H9 (cell line): ENCODE data around the gene NFKB2. TPM values are rescaled to one million over a fixed set of nuclear protein-coding genes. Genes with fewer than 3 reads are reported as not detected.

ENCODE experiments used
- DNase-seq: peaks from one replicate; pipeline ENCODE4 v3.0.0-alpha.2; 2017
- H2AFZ ChIP-seq: one replicate; pipeline ENCODE4 v1.6.1; 2013; ENCODE audit warnings: mild to moderate bottlenecking, low read length, control low read depth, moderate library complexity
- H2AK5ac ChIP-seq: 2 replicates; pipeline ENCODE4 v1.6.1; 2013; ENCODE audit warnings: low read length, control low read depth, mixed read lengths; ENCODE audit not compliant: insufficient read length
- H2BK120ac ChIP-seq: one replicate; pipeline ENCODE4 v1.6.1; 2013; ENCODE audit warnings: low read depth, mild to moderate bottlenecking, low read length, control low read depth, inconsistent platforms; ENCODE audit not compliant: poor library complexity, severe bottlenecking
- H2BK12ac ChIP-seq: 2 replicates; pipeline ENCODE4 v1.6.1; 2013; ENCODE audit warnings: low read length, control low read depth, mixed read lengths, low read depth; ENCODE audit not compliant: insufficient read length
- H2BK15ac ChIP-seq: 2 replicates; pipeline ENCODE4 v1.6.1; 2013; ENCODE audit warnings: low read depth, low read length, control low read depth
- H2BK20ac ChIP-seq: one replicate; pipeline ENCODE4 v1.6.1; 2013; ENCODE audit warnings: low read depth, mild to moderate bottlenecking, low read length, control low read depth, inconsistent platforms; ENCODE audit not compliant: poor library complexity, severe bottlenecking
- H2BK5ac ChIP-seq: 2 replicates; pipeline ENCODE4 v1.6.1; 2013; ENCODE audit warnings: low read length, control low read depth, mixed read lengths; ENCODE audit not compliant: insufficient read length
- H3K14ac ChIP-seq: 2 replicates; pipeline ENCODE4 v1.6.1; 2013; ENCODE audit warnings: low read length, control low read depth; ENCODE audit not compliant: insufficient read depth
- H3K18ac ChIP-seq: 2 replicates; pipeline ENCODE4 v1.6.1; 2013; ENCODE audit warnings: low read depth, mild to moderate bottlenecking, mixed read lengths, low read length, control low read depth; ENCODE audit not compliant: insufficient read length
- H3K23ac ChIP-seq: 2 replicates; pipeline ENCODE4 v1.6.1; 2013; ENCODE audit warnings: low read length, control low read depth, mixed read lengths, low read depth; ENCODE audit not compliant: insufficient read length
- H3K23me2 ChIP-seq: 2 replicates; pipeline ENCODE4 v1.6.1; 2013; ENCODE audit warnings: low read depth, mild to moderate bottlenecking, mixed read lengths, low read length, control low read depth; ENCODE audit not compliant: insufficient read length, poor library complexity, severe bottlenecking
- H3K27ac ChIP-seq: 2 replicates; pipeline ENCODE4 v1.5.1; 2013; ENCODE audit warnings: low read length, control low read depth, mixed read lengths, low read depth; ENCODE audit not compliant: insufficient read length
- H3K27me3 ChIP-seq: 2 replicates; pipeline ENCODE4 v1.6.1; 2013; ENCODE audit warnings: low read length, control low read depth, inconsistent platforms; ENCODE audit not compliant: insufficient read depth
- H3K4ac ChIP-seq: 2 replicates; pipeline ENCODE4 v1.6.1; 2013; ENCODE audit warnings: low read depth, mild to moderate bottlenecking, control low read depth, inconsistent platforms, low read length, moderate library complexity
- H3K4me1 ChIP-seq: 2 replicates; pipeline ENCODE4 v1.6.1; 2013; ENCODE audit warnings: low read length, control low read depth, inconsistent platforms; ENCODE audit not compliant: insufficient read depth
- H3K4me2 ChIP-seq: 2 replicates; pipeline ENCODE4 v1.6.1; 2013; ENCODE audit warnings: low read length, control low read depth, mixed read lengths; ENCODE audit not compliant: insufficient read length, insufficient read depth
- H3K56ac ChIP-seq: 2 replicates; pipeline ENCODE4 v1.6.1; 2013; ENCODE audit warnings: low read depth, mild to moderate bottlenecking, mixed read lengths, low read length, control low read depth; ENCODE audit not compliant: insufficient read length
- H3K79me1 ChIP-seq: 2 replicates; pipeline ENCODE4 v1.6.1; 2013; ENCODE audit warnings: low read depth, mild to moderate bottlenecking, moderate library complexity, low read length, control low read depth, inconsistent platforms; ENCODE audit not compliant: insufficient read depth, poor library complexity, severe bottlenecking
- H3K79me2 ChIP-seq: 2 replicates; pipeline ENCODE4 v1.6.1; 2013; ENCODE audit warnings: low read length, control low read depth, inconsistent platforms; ENCODE audit not compliant: insufficient read depth
- H3K9ac ChIP-seq: 2 replicates; pipeline ENCODE4 v1.6.1; 2013; ENCODE audit warnings: low read length, control low read depth, mixed read lengths; ENCODE audit not compliant: insufficient read length; ENCODE audit errors: extremely low read depth
- H3K9me3 ChIP-seq: one replicate; pipeline ENCODE4 v1.6.1; 2013; ENCODE audit warnings: low read depth, low read length, inconsistent platforms; ENCODE audit not compliant: control insufficient read depth
- H3T11ph ChIP-seq: one replicate; pipeline ENCODE4 v1.6.1; 2013; ENCODE audit warnings: mild to moderate bottlenecking, low read length, control low read depth, inconsistent platforms
- H4K20me1 ChIP-seq: one replicate; pipeline ENCODE4 v1.6.1; 2013; ENCODE audit not compliant: control insufficient read depth, insufficient read length, insufficient read depth
- H4K5ac ChIP-seq: 2 replicates; pipeline ENCODE4 v1.6.1; 2013; ENCODE audit warnings: low read depth, mild to moderate bottlenecking, mixed read lengths, low read length, control low read depth; ENCODE audit not compliant: insufficient read length
- H4K8ac ChIP-seq: replicated peaks from 2 replicates; pipeline ENCODE4 v1.6.1; 2013; ENCODE audit warnings: low read length, control low read depth, mixed read lengths, low read depth; ENCODE audit not compliant: insufficient read length
- H4K91ac ChIP-seq: 2 replicates; pipeline ENCODE4 v1.6.1; 2013; ENCODE audit warnings: low read depth, mild to moderate bottlenecking, moderate library complexity, mixed read lengths, low read length, control low read depth; ENCODE audit not compliant: insufficient read length
- H3K27ac Mint-ChIP-seq, 3 experiments: 2 replicates in 2 of 3; 3 replicates in 1 of 3; pipeline ENCODE4 v1.8.0; 2020 to 2021; ENCODE audit warnings: mixed read lengths in 3 of 3, mild to moderate bottlenecking in 1 of 3, moderate library complexity in 1 of 3
- H3K27me3 Mint-ChIP-seq: 2 replicates; pipeline ENCODE4 v1.8.0; 2021; ENCODE audit warnings: low read depth, mild to moderate bottlenecking, moderate library complexity, mixed read lengths
- H3K36me3 Mint-ChIP-seq, 3 experiments: 2 replicates in 2 of 3; 3 replicates in 1 of 3; pipeline ENCODE4 v1.8.0; 2020 to 2021; ENCODE audit warnings: low read depth in 3 of 3, mixed read lengths in 3 of 3; ENCODE audit not compliant: insufficient read depth in 1 of 3
- H3K4me1 Mint-ChIP-seq, 2 experiments: 2 replicates each; pipeline ENCODE4 v1.8.0; 2020; ENCODE audit warnings: mixed read lengths in 2 of 2
- H3K4me3 Mint-ChIP-seq, 2 experiments: 2 replicates in 1 of 2; 3 replicates in 1 of 2; pipeline ENCODE4 v1.8.0; 2020 to 2021; ENCODE audit warnings: mild to moderate bottlenecking in 2 of 2, mixed read lengths in 2 of 2, moderate library complexity in 1 of 2
- H3K9me3 Mint-ChIP-seq, 2 experiments: 2 replicates in 1 of 2; 3 replicates in 1 of 2; pipeline ENCODE4 v1.8.0; 2020; ENCODE audit warnings: mild to moderate bottlenecking in 2 of 2, mixed read lengths in 2 of 2, moderate library complexity in 1 of 2
- WGBS: extraction: QIAGEN DNeasy Blood & Tissue Kit; methylation state at CpG from one replicate; pipeline ENCODE4 v1.1.7; 2013; ENCODE audit warnings: missing lambda C conversion rate, low lambda C conversion rate, mixed read lengths; ENCODE audit not compliant: insufficient read length; ENCODE audit errors: extremely low coverage; 5-methylcytosine and 5-hydroxymethylcytosine counted together
- long read RNA-seq: library from polyadenylated mRNA; unstranded; transcript quantifications from one replicate; pipeline ENCODE4 v2.0.0, GENCODE V29; 2020
- total RNA-seq: library from RNA; stranded (reverse); gene quantifications from 2 replicates; pipeline ENCODE4 v1.2.1, GENCODE V29; 2021
- TF ChIP-seq, protein P1 (sequence below): fragments of 200-600 bp; sonication (generic); conservative IDR thresholded peaks from 3 replicates; pipeline ENCODE4 v1.8.0; 2021; ENCODE audit warnings: antibody characterized with exemption, mild to moderate bottlenecking

Gene NFKB2
- total RNA-seq = 21.0 and 23.7 TPM in 2 replicates
- long read RNA-seq, partial matches to known transcripts = 8 of 9 reads
- long read RNA-seq, other reads (novel, unspliced or antisense) = 1 of 9 reads

GRCh38 chr10:102395400-102396316 is at the start of gene NFKB2:
Gene NFKB2, plus strand, starts transcription at chr10:102395705. Its CDS starts 255 bp downstream, at chr10:102395960.
- H2BK12ac ChIP-seq = no peak within 1 kb of the TSS
- no peak within 1 kb of the TSS for H3K27ac ChIP-seq
- no peak within 1 kb of the TSS for H2BK120ac ChIP-seq
- peaks cover 17% of the 10 kb centered on the region for H3K23me2 ChIP-seq
- no CpG with 5 or more reads among the region's 42 CpGs for WGBS
- peak within 1 kb of the TSS; percentile 56 for H3K9ac ChIP-seq
- Mint-ChIP-seq H3K27ac (peak within 1 kb of the TSS in 2 of 3 experiments; percentile 62 to 70; a peak in 3 of 7 replicates), H3K9me3 (no peaks in the 10 kb centered on the region), H3K4me3 (peak within 1 kb of the TSS; percentile 73 to 79), H3K27me3 (peaks cover 64% of the 10 kb centered on the region), H3K4me1 (peaks cover 35 to 51% of the 10 kb centered on the region in 2 experiments), H3K36me3 (peaks cover 0 to 20% (median 17%) of the 10 kb centered on the region in 3 experiments; a peak in 6 of 7 replicates)
- no peak within 1 kb of the TSS for H2BK20ac ChIP-seq
- no peak within 1 kb of the TSS for H2BK15ac ChIP-seq
- no peak within 1 kb of the TSS for H4K8ac ChIP-seq
- H3K4ac ChIP-seq = no peak within 1 kb of the TSS
- H2AFZ ChIP-seq = no peak within 1 kb of the TSS
- H4K5ac ChIP-seq = no peak within 1 kb of the TSS
- H4K20me1 ChIP-seq = peaks cover 4% of the 10 kb centered on the region
- H3K27me3 ChIP-seq = peaks cover 11% of the 10 kb centered on the region; the same call in 1 of the 2 replicates
- DNase-seq = peak; percentile 92
- H3K14ac ChIP-seq = peak within 1 kb of the TSS; percentile 55; the same call in 1 of the 2 replicates
- no peak within 1 kb of the TSS for H2AK5ac ChIP-seq
- H3T11ph ChIP-seq = no peak within 1 kb of the TSS
- no peak within 1 kb of the TSS for H3K56ac ChIP-seq
- H3K9me3 ChIP-seq = no peaks in the 10 kb centered on the region
- H3K18ac ChIP-seq = peak within 1 kb of the TSS; percentile 59
- H3K23ac ChIP-seq = no peak within 1 kb of the TSS
- no peak within 1 kb of the TSS for H4K91ac ChIP-seq
- TF ChIP-seq, protein P1, sequence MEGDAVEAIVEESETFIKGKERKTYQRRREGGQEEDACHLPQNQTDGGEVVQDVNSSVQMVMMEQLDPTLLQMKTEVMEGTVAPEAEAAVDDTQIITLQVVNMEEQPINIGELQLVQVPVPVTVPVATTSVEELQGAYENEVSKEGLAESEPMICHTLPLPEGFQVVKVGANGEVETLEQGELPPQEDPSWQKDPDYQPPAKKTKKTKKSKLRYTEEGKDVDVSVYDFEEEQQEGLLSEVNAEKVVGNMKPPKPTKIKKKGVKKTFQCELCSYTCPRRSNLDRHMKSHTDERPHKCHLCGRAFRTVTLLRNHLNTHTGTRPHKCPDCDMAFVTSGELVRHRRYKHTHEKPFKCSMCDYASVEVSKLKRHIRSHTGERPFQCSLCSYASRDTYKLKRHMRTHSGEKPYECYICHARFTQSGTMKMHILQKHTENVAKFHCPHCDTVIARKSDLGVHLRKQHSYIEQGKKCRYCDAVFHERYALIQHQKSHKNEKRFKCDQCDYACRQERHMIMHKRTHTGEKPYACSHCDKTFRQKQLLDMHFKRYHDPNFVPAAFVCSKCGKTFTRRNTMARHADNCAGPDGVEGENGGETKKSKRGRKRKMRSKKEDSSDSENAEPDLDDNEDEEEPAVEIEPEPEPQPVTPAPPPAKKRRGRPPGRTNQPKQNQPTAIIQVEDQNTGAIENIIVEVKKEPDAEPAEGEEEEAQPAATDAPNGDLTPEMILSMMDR = no peak
- H3K4me1 ChIP-seq = no peaks in the 10 kb centered on the region
- H3K79me2 ChIP-seq = no peaks in the 10 kb centered on the region
- H3K4me2 ChIP-seq = peak within 1 kb of the TSS; percentile 69
- H2BK5ac ChIP-seq = no peak within 1 kb of the TSS
- H3K79me1 ChIP-seq = no peaks in the 10 kb centered on the region
